Hematopoietic multipotent progenitor cell treated with erythropoietin and hydrocortisone succinate and interleukin-3 and kit ligand, for 15 days (in vitro differentiated cells): Measurements from ENCODE around the gene CNOT2.

Experiments used
- DNase-seq: peaks from one replicate; pipeline ENCODE4 v3.0.0-alpha.2; 2015; ENCODE audit warnings: low spot score

CNOT2 gene, protein sequence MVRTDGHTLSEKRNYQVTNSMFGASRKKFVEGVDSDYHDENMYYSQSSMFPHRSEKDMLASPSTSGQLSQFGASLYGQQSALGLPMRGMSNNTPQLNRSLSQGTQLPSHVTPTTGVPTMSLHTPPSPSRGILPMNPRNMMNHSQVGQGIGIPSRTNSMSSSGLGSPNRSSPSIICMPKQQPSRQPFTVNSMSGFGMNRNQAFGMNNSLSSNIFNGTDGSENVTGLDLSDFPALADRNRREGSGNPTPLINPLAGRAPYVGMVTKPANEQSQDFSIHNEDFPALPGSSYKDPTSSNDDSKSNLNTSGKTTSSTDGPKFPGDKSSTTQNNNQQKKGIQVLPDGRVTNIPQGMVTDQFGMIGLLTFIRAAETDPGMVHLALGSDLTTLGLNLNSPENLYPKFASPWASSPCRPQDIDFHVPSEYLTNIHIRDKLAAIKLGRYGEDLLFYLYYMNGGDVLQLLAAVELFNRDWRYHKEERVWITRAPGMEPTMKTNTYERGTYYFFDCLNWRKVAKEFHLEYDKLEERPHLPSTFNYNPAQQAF

DNA sequence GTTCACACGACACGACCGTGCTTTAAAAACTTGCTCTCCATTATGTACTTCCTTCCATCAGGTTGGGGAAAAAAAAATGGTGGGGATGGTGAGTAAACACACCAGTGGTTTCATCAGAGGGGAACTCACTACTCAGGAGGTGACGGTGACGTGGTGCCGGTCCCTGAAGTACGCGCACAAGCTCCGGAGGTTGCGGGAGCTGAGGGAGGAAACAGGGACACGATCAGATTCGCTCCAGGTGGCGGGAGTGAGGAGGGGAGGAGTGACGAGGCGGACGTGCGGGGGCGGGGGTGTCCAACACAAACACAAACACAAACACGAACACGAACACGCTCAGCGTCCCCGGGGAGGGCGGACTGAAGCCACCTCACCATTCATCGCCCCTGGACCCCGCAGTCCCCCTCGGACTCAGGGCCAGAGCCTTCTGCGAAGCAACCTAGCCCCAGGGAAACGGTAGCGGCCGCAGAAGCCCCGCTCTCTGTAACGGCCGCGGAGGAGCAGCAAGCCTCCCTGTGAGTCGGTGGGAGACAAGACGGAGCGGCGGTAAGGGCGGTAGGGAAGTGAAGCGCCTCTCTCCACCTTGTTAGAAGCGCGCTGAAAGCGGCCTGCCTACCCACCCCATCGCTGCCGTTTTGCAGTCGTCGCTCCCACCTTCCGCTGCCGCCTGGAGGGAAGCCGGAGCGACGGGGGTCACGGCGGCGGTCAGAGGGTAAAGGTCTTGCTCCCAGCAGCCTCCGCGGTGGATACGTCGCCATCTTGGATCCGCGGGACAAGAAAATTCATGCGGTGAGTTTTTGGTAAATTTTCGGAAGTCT lies at the start of gene CNOT2:
Gene CNOT2, plus strand, starts transcription at position 739 of the 815 bp plus-strand sequence. CDS start 34,794 bp downstream, outside the sequence.
- peak; percentile 86 for DNase-seq

DNA sequence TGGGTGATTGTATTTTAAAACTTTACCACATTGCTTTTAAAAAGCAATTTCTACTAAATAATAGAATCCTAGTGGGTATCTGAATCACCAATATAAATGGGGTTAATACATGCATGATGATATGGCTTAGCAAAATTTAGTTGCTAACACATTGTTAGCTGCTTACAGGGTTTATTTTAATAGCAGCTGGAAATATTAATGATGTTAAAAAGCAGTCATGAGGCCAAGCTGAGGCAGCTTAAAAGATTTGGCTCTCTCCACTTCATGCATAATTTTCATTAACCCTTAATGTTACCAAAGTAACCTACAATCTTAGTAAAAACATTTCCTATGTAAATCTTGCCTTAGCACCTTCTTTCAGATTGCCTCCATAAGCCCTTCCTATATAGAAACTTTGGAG lies 49.2 kb upstream of the CNOT2 start:
- DNase-seq, result no peak

DNA sequence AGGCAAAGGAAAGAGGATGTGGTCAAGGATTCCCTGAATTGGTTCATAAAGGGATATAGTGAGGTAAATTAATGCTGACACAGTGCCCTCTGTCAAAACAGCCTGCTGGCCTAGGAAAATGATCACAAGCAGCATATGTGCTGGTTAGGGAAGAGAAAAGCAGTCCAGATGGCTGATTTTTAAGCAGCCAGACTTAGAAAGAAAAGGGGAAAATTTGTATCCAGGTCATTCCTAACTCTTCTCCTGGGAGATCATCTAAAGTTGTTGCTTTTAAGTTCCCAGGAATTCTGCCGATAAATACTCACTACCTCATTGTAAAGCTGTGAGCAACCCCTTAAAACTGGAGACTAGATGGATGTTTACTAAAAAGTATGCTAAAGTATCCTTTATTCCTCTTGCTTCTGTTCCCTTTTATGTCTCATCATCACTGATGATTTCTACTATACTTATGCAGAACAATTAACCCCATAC lies 46.4 kb upstream of the CNOT2 start:
- no peak for DNase-seq

DNA sequence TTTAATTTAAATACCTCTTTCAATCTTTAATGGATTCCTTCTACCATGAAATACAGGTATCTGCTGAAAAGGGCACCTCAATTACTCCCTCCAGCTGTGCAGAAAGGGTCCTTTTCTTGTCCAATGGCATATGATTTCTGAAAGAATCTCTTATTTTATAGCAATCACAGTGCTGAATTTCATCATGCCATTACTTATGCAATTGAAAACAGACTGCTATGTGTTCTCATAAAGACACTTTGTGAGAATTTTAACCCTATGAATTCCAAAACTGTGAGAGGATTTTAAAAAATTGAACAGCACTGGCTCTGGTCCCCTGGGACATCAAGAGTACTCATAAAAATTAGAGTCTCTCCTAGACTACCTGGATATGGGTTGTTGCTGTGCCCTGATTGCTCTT lies 45.9 kb upstream of the CNOT2 start:
- no peak for DNase-seq

DNA sequence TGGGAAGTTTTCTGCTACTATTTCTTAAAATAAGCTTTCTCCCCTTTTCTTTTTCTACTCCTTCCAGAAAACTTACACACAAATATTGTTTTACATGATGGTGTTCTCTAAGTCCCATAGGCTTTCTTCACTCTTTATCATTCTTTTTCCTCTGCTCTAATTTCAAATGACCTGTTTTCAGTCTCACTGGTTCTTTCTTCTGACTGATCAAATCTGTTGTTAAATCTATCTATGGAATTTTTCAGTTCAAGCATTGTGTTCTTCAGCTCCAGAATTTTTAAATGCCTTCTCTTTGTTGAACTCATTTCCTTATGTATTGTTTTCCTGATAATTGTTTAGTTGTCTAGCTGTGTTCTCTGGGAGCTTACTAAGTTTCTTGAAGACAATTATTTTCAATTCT lies 29.5 kb upstream of the CNOT2 start:
- no peak for DNase-seq

DNA sequence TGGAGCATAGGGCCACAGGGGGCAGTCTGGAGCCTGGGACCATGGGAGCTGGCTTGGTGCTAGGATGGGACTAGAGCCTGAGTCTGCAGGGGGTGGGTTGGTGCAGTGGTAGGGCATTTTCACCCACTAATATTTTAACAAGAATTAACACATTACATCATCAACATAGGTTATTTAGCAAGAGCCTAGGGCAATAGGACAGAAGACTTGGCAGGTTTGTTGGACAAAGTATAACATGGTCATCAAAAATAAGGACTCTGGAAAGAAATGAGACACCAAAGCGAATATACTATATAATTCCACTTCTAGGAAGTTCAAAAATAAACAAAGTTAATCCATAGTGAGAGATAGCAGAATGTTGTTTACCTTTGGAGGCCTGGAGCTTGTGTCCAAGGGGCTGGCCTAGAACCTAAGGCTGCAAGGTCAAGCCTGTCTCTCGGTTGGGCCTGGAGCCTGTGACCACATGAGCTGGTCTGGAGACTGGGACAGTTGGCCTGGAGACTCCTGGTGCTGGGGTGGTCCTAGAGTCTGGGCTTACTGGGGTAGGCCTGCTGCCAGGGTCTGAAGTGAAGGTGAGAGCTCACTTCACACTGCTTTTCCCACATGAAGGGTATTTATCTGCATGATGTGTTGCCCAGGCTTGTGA lies 28.1 kb upstream of the CNOT2 start:
- no peak for DNase-seq

DNA sequence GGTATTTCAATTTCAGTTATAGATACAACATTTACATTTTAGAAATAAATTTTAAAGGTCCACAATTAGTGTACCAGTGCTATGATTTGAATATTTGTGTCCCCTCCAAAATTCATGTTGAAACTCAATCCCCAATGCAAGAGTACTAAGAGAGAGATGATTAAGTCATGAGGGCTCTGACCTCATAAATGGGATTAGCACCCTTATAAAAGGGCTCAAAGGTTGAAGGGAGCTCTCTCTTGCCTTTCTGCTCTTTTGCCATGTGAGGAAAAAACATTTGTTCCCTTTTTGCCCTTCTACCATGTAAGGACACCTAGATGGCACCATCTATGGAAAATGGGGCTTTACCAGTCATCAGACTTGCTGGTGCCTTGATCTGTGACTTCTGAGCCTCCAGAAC lies 25.8 kb upstream of the CNOT2 start:
- no peak for DNase-seq

DNA sequence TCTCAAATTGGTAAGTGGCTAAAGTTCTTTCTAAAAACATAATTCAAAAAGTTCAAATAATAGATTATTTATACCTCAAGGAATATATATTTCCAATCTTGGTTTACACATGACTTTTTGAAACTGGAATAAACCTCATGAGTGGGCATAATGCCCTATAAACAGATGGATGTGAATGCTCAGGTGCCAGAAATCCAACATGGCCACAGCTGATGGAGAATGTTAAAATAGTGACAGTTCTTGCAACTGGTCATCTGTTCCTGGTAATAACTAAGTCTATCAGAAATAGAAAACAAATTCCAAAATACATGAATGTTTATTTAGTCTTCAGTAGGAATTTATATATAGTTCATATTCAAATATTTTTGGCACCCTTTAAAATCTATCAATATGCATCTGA lies 21.6 kb upstream of the CNOT2 start:
- no peak for DNase-seq

DNA sequence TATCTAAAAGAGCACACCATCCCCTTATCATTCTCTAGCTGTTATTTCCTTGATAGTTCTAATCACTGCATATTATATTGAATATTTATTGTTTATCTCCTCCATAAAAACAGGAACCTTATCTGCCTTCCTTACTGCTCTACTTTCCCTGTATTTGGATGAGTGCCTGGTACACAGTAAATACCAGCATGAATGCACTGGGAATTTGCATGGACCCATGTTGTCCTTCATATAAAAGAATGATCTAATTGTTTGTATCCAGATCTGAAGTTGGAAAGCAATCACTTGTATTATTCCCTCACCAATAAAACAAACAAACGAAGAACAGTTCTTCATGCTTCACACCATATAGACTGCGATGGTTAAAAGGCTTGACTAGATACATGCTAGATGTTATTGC lies 15.3 kb upstream of the CNOT2 start:
- no peak for DNase-seq

DNA sequence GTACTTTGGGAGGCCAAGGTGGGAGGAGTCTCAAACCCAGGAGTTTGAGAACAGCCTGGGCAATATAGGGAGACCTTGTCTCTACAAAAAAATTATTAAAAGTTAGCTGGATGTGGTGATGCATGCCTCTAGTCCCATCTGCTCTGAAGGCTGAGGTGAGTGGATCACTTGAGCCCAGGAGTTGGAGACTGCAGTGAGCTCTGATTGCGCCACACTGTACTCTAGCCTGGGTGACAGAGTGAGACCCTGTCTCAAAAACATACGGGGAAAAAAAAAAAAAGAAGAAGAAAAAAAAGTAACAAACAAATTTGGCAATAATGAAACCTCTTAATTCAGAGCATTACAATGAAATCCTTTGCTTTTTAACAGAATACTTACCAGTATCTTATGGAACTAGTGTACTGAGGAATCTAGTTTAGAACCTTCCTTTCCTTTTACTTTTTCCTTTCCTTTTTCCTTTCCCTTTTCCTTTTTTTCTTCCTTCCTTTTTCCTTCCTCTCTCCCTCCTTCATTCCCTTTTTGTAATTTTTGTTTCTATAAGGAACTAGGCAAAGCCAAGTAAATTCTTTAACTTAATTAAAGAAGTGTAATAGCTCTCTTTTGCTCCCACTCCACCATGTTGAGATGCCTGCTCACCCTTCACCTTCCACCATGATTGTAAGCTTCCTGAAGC lies 12.2 kb upstream of the CNOT2 start:
- no peak for DNase-seq

DNA sequence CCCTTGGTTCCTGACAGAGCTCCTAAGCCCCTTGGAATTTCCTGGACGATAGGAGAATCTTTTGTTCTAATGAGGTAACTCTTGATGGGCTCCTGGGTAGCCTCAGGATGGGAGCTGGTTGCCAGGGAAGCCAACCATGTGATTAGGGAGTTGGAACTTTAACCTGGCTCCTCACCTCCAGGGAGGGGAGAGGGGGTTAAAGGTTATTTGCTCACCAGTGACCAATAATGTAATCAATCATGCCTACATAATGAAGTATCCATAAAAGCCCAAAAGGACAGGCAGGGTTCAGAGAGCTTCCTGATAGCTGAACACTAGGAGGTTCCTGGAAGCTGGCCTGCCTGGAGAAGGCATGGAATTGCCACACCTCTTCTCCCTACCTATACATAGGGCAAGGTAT lies 6.2 kb upstream of the CNOT2 start:
- no peak for DNase-seq

DNA sequence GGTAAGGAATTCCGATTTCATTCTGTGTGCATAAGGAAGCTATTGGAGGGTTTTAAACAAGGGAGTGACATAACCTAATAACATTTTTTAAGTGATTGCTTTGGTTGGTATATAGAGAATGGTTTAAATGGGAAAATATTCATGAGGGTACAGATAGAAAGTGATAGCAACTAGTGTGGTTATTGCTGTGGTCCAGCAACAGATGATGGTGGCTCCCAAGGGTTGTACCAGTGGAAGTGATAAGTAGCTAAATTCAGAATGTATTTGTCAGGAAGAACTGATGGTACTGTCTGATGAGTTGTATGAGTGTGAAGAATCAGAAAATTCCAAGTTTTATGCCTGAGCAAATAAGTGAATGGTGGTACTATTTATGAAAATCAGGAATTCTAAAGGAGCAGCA lies 2.6 kb upstream of the CNOT2 start:
- DNase-seq, result no peak

DNA sequence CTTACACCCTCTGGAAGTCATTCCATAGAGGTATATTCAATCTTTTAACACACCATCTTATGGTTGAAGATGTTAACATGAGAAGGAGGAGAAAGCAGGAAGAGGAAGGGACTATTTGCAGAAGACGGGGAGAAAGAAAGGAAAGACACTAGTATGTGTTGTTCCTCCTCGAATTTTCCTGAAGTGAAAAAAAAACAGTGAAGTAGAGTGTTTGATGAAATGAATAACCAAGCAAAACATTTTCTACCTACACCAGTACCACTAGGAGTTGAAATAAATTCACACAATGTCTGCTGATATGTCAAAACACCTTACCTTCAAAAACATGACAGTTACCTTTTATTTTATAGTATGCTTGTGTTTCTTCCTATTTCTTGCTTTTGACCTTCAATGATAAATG lies 1.4 kb upstream of the CNOT2 start:
- DNase-seq, result no peak

DNA sequence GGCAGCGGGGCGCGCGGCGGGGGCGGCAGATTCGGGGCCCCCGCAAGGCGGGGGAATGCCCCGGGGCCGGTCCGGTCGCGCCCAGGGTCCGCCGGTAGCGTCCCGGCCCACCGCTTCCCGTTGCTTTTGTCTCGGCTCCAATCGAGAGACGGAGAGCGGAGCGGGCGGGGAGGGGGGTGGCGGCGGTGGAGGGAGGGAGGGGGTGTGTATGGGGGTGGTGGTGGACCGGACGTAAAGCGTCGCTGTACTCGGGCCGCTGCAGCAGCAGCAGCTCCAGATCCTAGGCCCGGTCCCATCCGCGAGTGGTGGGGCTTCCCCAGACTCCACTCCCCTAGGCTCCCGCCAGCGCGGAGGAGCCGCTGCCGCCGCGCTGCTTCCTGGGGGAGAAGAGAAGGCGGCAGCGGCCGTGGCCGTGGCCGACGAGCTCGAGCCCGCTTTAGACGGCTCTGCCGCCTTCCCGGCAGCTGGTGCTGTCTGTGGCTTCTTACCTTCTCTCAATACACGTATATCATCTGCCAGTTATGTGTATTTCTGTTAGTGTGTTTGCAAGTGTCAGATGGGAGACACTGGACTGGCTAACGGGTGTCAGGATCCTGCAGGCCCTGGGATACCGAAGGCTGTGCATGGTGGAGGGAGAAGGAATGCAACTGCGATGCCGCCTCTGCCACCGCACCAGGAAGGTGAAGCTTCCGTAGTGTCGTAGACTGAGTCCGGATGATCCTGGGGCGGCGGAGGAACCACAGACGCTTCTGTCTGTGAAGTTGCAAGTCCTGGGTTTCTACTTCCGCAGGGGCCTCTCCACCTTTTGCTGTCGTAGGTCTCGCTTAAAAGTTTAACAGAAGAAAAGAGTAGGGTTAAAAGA lies 508 bp downstream of the CNOT2 start:
- peak; percentile 52 for DNase-seq

DNA sequence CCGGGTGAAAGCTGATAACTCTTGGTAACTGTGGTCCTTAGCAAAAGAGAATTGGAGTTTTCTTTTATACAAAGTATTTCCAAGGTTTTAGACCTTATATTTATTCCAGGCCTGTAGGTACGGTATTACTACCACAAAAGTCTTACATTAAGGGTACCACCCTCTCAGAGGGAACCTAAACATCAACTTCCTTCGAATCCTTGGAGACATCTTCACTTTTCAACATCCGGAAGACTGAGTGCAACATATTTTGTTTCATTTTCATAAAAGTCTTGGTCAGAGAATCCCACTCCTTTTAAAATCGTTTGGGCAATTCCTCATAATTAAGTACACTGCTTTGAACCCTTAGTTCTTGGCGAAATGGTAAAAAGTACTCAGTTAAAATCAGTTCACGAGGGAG lies 1.2 kb downstream of the CNOT2 start:
- no peak for DNase-seq

DNA sequence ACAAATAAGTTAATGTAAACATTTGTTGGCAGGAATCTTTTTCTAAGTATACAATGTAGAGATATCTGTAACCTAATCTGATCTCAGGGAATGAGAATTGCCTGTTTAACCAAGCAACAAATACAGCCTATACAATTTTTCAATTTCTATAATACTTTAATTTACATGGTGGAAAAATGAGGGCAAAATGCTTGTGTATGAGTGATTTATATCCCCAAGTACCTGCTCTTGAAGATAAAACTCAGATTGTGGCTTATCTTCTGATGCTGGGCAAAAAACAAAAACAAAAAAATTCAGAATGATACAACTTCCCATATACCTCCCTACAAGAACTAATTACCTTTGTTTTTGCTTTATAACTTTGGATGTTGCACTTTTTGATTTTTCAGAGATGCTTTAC lies 2.2 kb downstream of the CNOT2 start:
- DNase-seq, result no peak

DNA sequence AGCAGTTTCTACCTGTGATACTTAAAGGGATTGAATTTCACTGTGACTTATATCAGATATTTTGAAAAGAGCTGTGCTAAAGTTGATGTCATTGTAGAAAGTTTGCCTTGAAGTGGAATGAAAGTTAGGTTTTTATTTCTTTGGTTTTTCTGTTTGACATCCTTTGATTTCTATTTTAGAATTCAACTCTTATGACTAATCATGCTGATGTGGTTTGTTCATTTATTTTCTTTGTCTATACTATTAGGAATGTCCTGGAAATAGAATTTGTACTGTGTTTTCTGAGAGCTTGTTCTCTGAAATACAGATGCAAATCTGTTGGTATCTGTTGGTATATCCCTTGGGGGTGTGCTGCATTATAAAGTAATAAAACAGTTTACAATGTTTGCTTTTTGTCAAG lies 3.3 kb downstream of the CNOT2 start:
- no peak for DNase-seq

DNA sequence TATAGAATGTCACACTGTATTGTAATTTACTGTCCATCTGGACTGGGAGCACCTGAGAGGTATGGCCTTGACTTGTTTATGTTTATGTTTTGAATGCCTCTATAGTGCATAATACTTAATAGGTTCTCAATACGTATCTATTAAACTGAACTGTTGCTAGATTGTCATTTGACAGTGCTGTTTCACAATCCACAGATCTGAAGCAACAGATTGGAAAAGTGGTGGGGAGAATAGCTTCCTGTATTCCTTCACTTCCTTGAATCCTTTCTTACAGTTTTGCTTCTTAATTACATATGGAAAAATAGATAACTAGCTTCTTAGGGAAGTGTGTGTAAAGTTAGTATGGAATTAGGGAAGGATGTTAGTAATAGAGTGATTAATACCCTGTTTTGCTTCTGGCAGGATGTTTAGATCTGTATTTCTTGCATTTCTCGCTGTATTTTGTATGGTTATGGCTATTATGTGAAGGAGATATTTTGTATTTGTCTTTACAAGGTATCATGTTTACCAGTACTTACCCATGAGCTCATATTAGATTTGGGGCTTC lies 4.5 kb downstream of the CNOT2 start:
- DNase-seq, result no peak

DNA sequence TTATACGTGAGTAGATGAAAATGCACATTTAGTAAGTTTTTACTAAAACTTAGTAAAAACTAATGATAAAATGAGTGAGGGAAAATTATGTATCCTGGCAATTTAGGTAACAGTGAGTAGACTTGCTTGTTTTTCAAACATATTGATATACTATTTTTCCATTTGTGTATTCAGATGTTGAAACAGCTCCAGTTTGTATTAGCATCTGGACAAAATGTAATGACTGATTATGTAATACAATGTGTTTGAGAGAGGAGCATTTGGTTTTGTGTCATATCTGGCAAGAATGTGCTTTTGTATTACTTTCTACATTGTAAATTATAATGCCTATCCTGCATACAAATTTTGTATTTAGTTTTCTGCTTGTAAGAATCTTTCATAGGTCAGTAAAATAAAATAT lies 5.6 kb downstream of the CNOT2 start:
- no peak for DNase-seq

DNA sequence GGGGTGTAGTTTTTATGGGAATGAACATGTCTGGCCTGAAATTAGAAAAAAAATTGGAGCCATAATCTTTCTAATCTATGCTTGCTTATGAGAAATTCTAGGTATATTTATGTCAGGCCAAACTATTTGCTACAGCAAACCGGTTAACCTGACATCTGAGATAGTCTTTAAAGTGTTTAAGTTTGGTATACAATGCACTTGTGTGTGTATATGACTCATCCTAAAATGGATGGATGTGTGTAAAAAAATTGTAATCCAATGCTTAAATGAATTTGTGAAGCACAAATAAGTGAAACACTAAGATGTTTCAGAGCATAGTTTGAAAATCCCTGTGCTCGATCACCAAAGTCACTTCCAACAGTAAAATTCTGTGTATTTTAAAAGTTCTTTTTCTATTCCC lies 6.7 kb downstream of the CNOT2 start:
- no peak for DNase-seq

DNA sequence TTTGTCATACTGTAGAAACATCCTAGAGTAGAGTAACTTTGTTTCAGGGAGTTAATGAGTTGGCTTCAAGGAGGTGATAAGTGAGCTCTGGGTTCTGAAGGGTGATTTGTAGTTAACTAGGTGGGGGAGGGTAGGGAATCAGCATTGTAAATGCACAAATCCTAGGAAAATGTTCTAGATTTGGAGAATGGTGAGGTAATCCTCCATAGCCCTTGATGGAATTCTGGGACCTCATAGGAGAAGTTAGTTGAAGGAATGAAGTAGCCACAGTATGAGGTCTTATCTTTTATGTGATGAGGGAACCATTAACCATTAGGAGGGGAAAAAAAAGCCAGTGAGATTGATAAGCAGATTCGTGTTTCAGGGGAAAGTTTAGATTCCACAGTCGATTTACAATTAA lies 8.0 kb downstream of the CNOT2 start:
- DNase-seq, result no peak
